GM19240 (cell line): ENCODE results near the gene ACTR3C.
"Not testable (repeated sequence)": the region's sequence is repeated elsewhere in the genome, so short reads cannot be mapped to it uniquely, and the experiment has no call there.

Experiments used
- DNase-seq: peaks from one replicate; pipeline ENCODE4 v3.0.0; 2011; ENCODE audit warnings: low spot score; ENCODE audit not compliant: insufficient read length

ACTR3C gene

GRCh38 chr7:150313870-150314269, 9.5 kb downstream of the ACTR3C start:
- DNase-seq = no peak

DNA sequence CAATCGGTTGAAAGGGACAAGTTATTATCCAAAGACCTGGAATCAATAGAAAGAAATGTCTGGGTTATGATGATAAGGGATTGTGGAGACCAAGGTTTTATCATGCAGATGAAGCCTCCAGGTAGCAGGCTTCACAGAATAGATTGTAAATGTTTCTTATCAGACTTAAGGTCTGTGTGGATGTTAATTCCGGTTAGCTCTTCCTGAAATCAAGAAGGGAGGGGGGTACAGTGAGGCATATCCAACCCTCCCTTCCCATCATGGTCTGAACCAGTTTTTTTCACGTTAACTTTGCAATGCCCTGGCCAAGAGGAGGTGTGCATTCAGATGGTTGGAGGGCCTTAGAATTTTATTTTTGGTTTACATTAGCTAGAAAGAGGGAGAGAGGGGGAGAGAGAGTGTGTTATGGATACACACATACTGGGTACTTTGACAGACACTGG, 10.0 kb downstream of the ACTR3C start:
- DNase-seq = no peak

DNA sequence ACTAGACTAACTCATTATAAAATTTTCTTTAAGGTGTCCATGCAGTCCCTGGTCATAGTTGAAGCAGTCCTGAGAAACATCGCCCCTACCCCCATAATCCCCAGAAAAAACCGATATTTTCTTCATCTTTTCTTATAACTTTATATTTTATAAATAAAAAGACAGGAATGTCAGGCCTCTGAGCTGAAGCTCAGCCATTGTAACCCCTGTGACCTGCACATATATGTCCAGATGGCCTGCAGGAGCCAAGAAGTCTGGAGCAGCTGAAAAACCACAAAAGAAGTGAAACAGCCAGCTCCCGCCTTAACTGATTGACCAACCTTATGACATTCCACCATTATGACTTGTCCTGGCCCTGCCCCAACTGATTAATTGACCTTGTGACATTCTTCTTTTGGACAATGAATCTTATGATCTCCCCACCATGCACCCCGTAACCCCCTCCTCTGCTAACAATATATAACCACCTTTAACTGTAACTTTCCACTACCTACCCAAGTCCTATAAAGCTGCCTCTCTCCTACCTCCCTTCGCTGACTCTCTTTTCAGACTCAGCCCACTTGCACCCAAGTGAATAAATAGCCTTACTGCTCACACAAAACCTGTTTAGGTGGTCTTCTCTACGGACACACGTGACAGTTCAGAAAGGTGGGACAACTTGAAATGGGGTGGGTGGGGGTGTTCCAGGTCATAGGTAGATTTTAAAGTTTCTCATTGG, 10.5 kb downstream of the ACTR3C start:
- not testable (repeated sequence) for DNase-seq

- DNase-seq = no peak
These were observed 11.6 kb downstream of the ACTR3C start for GRCh38 chr7:150311711-150312110.

DNA sequence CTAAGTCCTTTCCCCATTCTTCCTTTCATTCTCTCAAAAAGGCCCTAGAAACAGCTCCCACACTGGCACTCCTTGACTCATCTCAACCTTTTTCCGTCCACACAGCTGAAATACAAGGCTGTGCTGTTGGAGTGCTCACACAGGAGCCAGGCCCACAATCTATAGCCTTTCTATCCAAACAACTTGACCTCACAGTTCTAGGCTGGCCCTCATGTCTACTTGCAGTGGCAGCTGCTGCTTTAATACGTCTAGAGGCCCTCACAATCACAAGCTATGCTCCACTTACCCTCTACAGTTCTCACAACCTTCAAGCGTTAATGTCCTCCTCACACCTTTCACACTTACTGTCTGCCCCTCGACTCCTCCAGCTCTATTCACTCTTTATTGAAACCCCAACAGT, 12.2 kb downstream of the ACTR3C start:
- no peak for DNase-seq

GRCh38 chr7:150308575-150308974, 14.8 kb downstream of the ACTR3C start:
- DNase-seq = no peak

- no peak for DNase-seq
These were observed 15.4 kb downstream of the ACTR3C start for GRCh38 chr7:150307904-150308303.

- no peak for DNase-seq
These were observed 16.2 kb downstream of the ACTR3C start for GRCh38 chr7:150307129-150307528.

GRCh38 chr7:150306377-150306776, 17.0 kb downstream of the ACTR3C start:
- not testable (repeated sequence) for DNase-seq

GRCh38 chr7:150305903-150306284, 17.5 kb downstream of the ACTR3C start:
- not testable (repeated sequence) for DNase-seq

- not testable (repeated sequence) for DNase-seq
These were observed 18.0 kb downstream of the ACTR3C start for GRCh38 chr7:150305259-150305902.

DNA sequence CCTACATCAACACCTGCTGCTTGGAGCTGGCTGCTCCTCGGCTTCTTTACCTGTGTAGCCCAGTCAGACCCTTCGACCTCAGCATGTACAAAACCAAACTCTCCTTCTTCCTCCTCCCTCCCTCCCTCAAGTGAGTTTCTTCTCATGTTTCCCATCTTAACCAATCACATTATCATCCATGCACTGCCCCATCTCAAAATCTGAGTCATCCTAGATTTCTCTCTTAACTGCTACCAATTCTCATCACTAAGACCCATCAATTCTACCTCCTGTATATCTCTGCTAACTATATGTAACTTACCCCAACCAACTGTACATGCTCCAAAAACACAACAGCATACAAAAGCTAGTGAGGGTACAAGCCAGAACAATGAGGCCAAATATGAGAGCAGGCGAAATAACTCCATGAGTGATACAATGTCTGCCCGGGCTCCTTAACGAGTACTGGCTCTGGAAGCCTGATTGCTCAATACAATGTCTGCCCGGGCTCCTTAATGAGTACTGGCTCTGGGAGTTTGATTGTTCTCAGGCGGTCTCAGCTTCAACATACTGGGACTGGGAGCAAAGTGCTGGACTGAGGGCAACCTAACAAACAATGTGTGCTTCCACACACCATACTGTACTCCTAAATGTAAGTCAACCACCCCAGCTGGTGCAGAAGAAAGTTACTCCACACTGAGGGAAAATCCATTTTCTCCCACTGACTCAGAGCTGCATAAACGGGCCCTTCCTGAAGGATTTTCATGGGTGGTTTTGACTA, 18.7 kb downstream of the ACTR3C start:
- DNase-seq = not testable (repeated sequence)

DNA sequence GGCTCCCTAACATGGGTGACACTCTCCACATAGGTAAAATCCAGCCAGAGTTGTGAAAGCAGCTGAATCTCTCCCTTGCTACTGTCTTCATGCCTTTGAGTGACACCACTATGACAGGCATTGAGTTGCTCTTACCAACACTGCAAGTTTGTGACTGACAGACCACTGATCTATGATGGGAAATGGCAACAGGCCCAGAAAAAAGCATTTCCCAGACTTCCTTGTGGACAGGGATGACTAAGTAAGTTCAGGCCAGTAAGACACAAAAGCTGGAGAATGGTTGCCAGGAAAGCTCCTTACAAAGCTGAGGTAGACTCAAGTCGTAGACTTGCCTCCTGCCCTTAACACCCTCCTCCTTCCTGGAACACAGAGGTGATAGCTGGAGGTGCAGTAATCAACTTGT, 20.4 kb downstream of the ACTR3C start:
- DNase-seq = not testable (repeated sequence)

DNA sequence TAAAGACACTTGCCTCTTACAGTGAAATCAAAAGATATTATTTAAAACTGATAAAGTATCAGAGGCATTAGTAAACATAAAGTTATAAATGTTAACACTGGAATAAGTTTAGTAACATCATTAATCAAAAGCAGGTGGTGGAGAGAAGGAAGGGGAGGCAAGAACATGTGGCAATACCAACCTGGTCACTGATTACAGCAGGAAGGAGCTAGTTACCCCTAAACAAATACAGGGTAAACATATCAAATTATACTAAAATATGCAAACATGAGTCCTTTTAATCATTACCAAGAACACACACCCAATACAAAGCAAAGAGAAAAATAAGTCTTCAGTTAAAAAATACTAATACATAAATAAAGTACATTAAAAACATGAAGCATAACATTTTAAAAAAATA, 25.4 kb downstream of the ACTR3C start:
- DNase-seq = not testable (repeated sequence)

DNA sequence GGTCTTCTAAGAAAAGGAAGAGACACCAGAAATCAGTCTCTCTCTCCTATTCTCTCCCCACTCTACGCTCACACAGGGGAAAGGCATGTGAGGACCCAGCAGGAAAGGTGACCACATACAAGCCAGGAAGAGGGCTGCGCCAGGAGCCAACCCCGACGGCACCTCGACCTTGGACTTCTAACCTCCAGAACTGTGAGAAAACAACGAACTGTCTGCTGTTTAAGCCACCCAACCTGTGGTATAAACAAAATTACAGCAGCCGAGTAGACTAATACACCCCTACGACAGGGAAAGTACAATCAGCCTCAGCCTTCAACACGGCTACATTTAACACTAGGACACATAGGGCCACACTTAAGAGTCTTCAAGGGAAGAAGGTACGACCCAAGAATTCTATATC, 26.5 kb downstream of the ACTR3C start:
- not testable (repeated sequence) for DNase-seq

- DNase-seq = not testable (repeated sequence)
These were observed 27.7 kb downstream of the ACTR3C start for GRCh38 chr7:150295614-150296013.

- not testable (repeated sequence) for DNase-seq
These were observed 28.3 kb downstream of the ACTR3C start for GRCh38 chr7:150295027-150295426.

GRCh38 chr7:150290317-150290716, 33.0 kb downstream of the ACTR3C start:
- DNase-seq = not testable (repeated sequence)

- DNase-seq = not testable (repeated sequence)
These were observed 34.5 kb downstream of the ACTR3C start for GRCh38 chr7:150288816-150289215.

- DNase-seq = not testable (repeated sequence)
These were observed 35.5 kb downstream of the ACTR3C start for GRCh38 chr7:150287815-150288214.

DNA sequence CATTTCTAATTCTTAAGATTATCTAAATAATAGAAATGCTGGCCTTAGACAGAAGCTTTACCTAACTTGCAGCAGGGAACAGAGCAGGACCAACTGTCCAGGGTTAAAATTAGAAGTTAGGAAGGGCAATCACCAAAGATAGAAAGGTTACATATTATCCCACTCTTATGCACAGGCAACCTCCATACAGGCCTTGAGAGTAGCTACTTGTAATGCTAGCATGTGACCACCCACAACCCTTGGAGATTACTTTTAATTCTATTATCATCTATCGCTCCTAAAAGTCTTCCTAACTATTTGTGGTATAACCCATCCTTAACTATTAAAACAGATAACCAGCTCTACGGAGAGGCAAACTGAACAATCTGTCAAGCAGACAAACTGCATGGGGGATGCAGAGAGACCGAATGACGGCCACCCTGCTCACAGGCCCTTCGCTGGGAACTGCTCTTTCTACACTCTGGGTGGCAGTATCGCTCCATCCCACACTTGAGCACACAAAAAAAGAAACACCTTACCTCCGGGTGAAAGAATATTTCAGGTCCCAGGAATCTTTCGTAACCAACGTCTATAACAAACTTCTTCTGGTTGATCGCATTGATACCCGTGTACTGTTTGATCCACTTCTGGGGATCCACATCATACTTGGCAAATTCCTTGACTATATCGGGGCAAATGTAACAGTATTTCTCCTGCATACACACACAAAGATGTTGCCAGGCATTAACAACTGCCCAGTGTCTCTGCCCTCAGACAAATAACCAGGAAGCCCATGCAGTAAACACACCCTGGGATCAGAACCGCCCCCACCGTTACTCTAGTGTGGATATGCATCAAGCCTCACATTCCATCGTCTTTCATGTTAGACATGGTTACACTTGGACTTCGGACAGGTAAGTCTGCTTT, 37.2 kb downstream of the ACTR3C start:
- DNase-seq = not testable (repeated sequence)
